HuH-7 (cell line): Measurements from ENCODE around the gene FAM3B.
A peak's percentile ranks its signal among the peaks of the same experiment; 100 is the strongest.

ENCODE experiments used
- DNase-seq: peaks from one replicate; pipeline ENCODE4 v3.0.0; 2011; ENCODE audit warnings: low spot score

The FAM3B gene

GRCh38 chr21:41319273-41319672, 2.7 kb downstream of the FAM3B start:
- peak; percentile 47 for DNase-seq

- no peak for DNase-seq
Observed at GRCh38 chr21:41321211-41321907, 4.8 kb downstream of the FAM3B start.

GRCh38 chr21:41321908-41322495, 5.4 kb downstream of the FAM3B start:
- no peak for DNase-seq

- DNase-seq: peak; percentile 73
Observed at GRCh38 chr21:41322496-41323382, 6.1 kb downstream of the FAM3B start.

GRCh38 chr21:41325138-41325912, 8.7 kb downstream of the FAM3B start:
- no peak for DNase-seq

GRCh38 chr21:41326414-41327080, 9.9 kb downstream of the FAM3B start:
- DNase-seq: no peak

GRCh38 chr21:41327753-41328152, 11.2 kb downstream of the FAM3B start:
- DNase-seq: no peak

- DNase-seq: no peak
Observed at GRCh38 chr21:41328660-41329607, 12.3 kb downstream of the FAM3B start.

GRCh38 chr21:41333752-41334151, 17.2 kb downstream of the FAM3B start:
- no peak for DNase-seq

GRCh38 chr21:41337515-41337914, 20.9 kb downstream of the FAM3B start:
- DNase-seq: no peak

GRCh38 chr21:41338455-41338854, 21.9 kb downstream of the FAM3B start:
- DNase-seq: no peak

- DNase-seq: no peak
Observed at GRCh38 chr21:41342035-41342434, 25.4 kb downstream of the FAM3B start.

- DNase-seq: no peak
Observed at GRCh38 chr21:41344146-41344545, 27.5 kb downstream of the FAM3B start.

- DNase-seq: no peak
Observed at GRCh38 chr21:41345356-41345755, 28.8 kb downstream of the FAM3B start.

GRCh38 chr21:41345934-41346685, 29.5 kb downstream of the FAM3B start:
- DNase-seq: no peak

GRCh38 chr21:41346758-41347157, 30.2 kb downstream of the FAM3B start:
- no peak for DNase-seq

- DNase-seq: no peak
Observed at GRCh38 chr21:41348434-41348833, 31.8 kb downstream of the FAM3B start.

GRCh38 chr21:41349126-41349525, 32.5 kb downstream of the FAM3B start:
- no peak for DNase-seq

- no peak for DNase-seq
Observed at GRCh38 chr21:41349619-41350390, 33.2 kb downstream of the FAM3B start.
